SK-N-SH (cell line): ENCODE measurements around the gene KRTAP1-3.

ENCODE experiments used
- TCF12 ChIP-seq: IDR thresholded peaks from 2 replicates; pipeline ENCODE4 v1.4.0; 2012
- TF ChIP-seq, protein P1 (sequence below): IDR thresholded peaks from 2 replicates; pipeline ENCODE4; 2012

DNA sequence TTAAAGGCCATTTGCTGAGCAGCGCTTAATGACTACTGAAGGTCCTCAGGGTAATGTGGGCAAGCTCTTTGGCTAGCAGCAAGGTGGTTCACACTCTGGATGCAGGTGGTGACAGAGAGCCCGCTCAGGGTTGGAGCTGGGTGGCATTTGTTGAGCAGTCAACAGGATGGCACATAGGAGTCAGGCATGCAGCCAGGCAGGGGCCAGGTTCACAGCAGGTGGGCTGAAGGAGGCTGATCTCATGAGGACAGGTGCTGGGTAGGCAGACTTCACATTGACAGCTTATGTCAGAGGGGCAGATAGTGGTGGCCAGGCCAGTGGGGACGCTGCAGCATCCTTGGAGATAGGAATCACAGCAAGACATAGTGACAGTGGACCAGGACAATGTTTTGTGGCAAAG is 30.3 kb downstream of the KRTAP1-3 start:
- TF ChIP-seq, protein P1, sequence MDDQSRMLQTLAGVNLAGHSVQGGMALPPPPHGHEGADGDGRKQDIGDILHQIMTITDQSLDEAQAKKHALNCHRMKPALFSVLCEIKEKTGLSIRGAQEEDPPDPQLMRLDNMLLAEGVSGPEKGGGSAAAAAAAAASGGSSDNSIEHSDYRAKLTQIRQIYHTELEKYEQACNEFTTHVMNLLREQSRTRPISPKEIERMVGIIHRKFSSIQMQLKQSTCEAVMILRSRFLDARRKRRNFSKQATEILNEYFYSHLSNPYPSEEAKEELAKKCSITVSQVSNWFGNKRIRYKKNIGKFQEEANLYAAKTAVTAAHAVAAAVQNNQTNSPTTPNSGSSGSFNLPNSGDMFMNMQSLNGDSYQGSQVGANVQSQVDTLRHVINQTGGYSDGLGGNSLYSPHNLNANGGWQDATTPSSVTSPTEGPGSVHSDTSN, result no peak
- TF ChIP-seq TCF12, result no peak
